Spleen (tissue), 11 donors: ENCODE results near the gene C10orf53. TPM values are rescaled to one million over a fixed set of nuclear protein-coding genes. Genes with fewer than 3 reads are reported as not detected.

Experiments used
- DNase-seq: peaks from one replicate; pipeline ENCODE4 v3.0.0-alpha.2; 2020
- H3K27ac ChIP-seq, 8 donors: fragments of 200-600 bp; sonication (generic) in 7 of 8; 1 replicate in 4 of 8; 2 replicates in 4 of 8; pipeline versions ENCODE4 v1.5.0 to v1.8.0; 2016 to 2021; ENCODE audit warnings: inconsistent platforms in 4 of 8, mild to moderate bottlenecking in 4 of 8, moderate library complexity in 1 of 8
- H3K27me3 ChIP-seq, 7 donors: fragments of 200-600 bp; sonication (generic) in 6 of 7; replicated peaks in 1 of 7; 1 replicate in 4 of 7; 2 replicates in 3 of 7; pipeline versions ENCODE4 v1.5.0 to v1.8.0; 2016 to 2021; ENCODE audit warnings: inconsistent platforms in 3 of 7, mild to moderate bottlenecking in 1 of 7
- H3K36me3 ChIP-seq, 6 donors: fragments of 200-600 bp; sonication (generic) in 5 of 6; 1 replicate in 4 of 6; 2 replicates in 2 of 6; pipeline versions ENCODE4 v1.5.0 to v1.8.0; 2016 to 2021; ENCODE audit warnings: inconsistent platforms in 2 of 6
- H3K4me1 ChIP-seq, 6 donors: fragments of 200-600 bp; sonication (generic) in 5 of 6; 1 replicate in 3 of 6; 2 replicates in 3 of 6; pipeline versions ENCODE4 v1.5.0 to v1.8.0; 2016 to 2021; ENCODE audit warnings: inconsistent platforms in 3 of 6
- H3K4me3 ChIP-seq, 8 donors: fragments of 200-600 bp; sonication (generic) in 7 of 8; 1 replicate in 4 of 8; 2 replicates in 4 of 8; pipeline versions ENCODE4 v1.5.0 to v1.8.0; 2016 to 2021; ENCODE audit warnings: inconsistent platforms in 4 of 8, mild to moderate bottlenecking in 4 of 8, moderate library complexity in 2 of 8
- H3K9me3 ChIP-seq, 8 donors: fragments of 200-600 bp; sonication (generic) in 7 of 8; 1 replicate in 4 of 8; 2 replicates in 4 of 8; pipeline versions ENCODE4 v1.5.0 to v1.8.0; 2016 to 2021; ENCODE audit warnings: inconsistent platforms in 4 of 8
- POLR2A ChIP-seq, 3 donors: fragments of 450-650 bp; IDR thresholded peaks; one replicate each; pipeline ENCODE4 v1.5.1; 2017; ENCODE audit warnings: antibody characterized with exemption in 3 of 3, mild to moderate bottlenecking in 1 of 3
- POLR2AphosphoS5 ChIP-seq, 3 donors: sonication (generic); formaldehyde crosslinking; IDR thresholded peaks; one replicate each; pipeline ENCODE4 v1.5.1; 2017; ENCODE audit warnings: antibody characterized with exemption in 3 of 3
- WGBS, 5 donors: extraction: QIAGEN DNeasy Blood & Tissue Kit in 3 of 5; methylation state at CpG; one replicate each; pipeline versions ENCODE4 v1.1.5 to v1.1.7; 2013 to 2018; 5-methylcytosine and 5-hydroxymethylcytosine counted together
- intact Hi-C: fragments of 100-400 bp; cut with DNase I; formaldehyde crosslinking; loops from one replicate; pipeline ENCODE4 v1.15.0; 2023; ENCODE audit warnings: low total_unique reads
- polyA plus RNA-seq, 3 donors: library from polyadenylated mRNA; stranded (reverse); fragments of 200-250 nt; gene quantifications; one replicate each; pipeline ENCODE4 v1.2.1, GENCODE V29; 2013
- total RNA-seq, 7 donors: library from RNA; depleted of rRNA in 3 of 7; stranded (reverse); fragments of >200 nt in 3 of 7; fragmentation: NEBNext Ultra II Directional in 4 of 7; extraction: Animal tissue kit (Norgen Biotek cat#: 25700) in 4 of 7; gene quantifications; one replicate each; pipeline versions ENCODE4 v1.1.0 to v1.2.1, GENCODE V29; 2016 to 2021
- TF ChIP-seq, protein P1 (sequence below), 11 experiments: fragments of 200-600 bp in 7 of 11; fragments of 450-650 bp in 4 of 11; sonication (generic) in 4 of 11; IDR thresholded peaks in 8 of 11; conservative IDR thresholded peaks in 3 of 11; 1 replicate in 7 of 11; 2 replicates in 4 of 11; pipeline versions ENCODE4 v1.4.0 to v1.8.0; 2016 to 2021; ENCODE audit warnings: antibody characterized with exemption in 11 of 11, inconsistent platforms in 4 of 11, mild to moderate bottlenecking in 1 of 11
- donor health status: healthy with polysubstance abuse.
- donor health status: DM: no; HTN: no; CAD: no; lungs with moderate emphysema.
- donor health status: DM: no; HTN: no; CAD: no.
- donor health status: Bipolar disorder and iron deficiency.
- donor health status: healthy.
- donor health status: DM: no; HTN: no; CAD: no.
- donor health status: DM: yes; HTN: yes; CAD: no.

The C10orf53 gene
- total and polyA plus RNA-seq, 10 donors: not detected

DNA sequence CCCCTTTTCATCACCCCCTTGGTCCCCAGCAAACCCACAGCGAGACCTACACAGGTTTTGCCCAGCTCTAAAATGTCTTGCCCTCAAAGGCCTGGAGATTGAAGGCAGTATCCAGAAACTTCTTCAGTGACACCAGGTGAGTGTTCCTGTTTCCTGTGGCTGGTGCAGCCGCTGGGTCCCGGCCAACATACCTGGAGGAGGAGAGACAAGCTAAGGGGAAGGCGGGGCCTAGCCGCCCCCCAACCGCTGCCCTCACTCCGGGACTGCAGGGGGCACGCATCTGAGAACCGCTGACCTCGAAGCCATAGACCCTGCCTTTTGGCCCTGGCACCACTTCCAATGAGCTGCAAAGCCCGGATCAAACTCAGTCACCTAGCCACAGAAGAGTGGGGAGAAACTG, 55.7 kb downstream of the C10orf53 start:
- 65 to 77% (median 69%) methylated on average over 10 to 11 of the region's 11 CpGs for WGBS, 5 donors

DNA sequence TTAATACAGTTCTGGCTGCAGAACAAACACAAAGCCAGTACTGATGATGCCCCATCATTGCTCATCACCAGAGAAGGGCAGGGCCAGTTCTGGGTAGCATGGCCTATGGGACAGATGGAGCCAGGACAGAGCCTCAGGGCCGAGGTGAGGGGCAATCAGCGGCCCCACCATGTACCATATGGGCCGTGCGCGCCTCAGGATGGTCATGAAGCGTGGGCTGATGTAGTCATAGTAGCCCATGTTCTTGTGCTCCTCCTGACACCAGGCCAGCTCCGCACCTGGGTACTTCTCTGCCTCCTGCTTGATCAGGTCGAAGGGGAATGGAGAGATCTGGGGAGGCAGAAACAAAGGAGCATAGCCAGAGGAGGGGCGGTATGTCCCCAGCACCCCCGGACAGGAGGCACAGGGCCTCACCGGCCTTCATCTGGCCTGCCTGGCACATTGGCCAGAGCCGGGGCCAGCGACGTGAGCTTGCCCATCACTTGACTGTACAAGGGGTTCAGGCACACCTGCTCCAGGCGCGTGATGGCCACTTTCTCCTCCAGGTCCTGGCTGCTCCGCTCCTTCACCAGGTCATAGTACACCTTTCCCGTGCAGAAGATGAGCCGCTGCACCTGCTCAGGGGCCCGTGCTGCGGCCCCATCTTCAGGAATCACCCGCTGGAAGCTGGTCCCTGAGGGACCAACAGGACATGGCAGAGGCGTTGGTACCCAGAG, 56.6 kb downstream of the C10orf53 start:
- no peak overlapping the region for H3K4me3 ChIP-seq
- intact Hi-C loops: no loop called here
- no peaks in the 10 kb centered on the region for H3K4me1 ChIP-seq
- DNase-seq: no peak
- no peaks in the 10 kb centered on the region for H3K36me3 ChIP-seq
- no peak for TF ChIP-seq POLR2A (IDR thresholded peaks at IDR 0.05)
- no peaks in the 10 kb centered on the region for H3K9me3 ChIP-seq
- H3K27me3 ChIP-seq: no peaks in the 10 kb centered on the region
- WGBS, 5 donors: 90 to 94% (median 93%) methylated on average over 13 to 23 of the region's 23 CpGs
- H3K27ac ChIP-seq: no peak overlapping the region

More for the DNA sequence above, 55.7 kb downstream of the C10orf53 start:
- Histone ChIP-seq H3K4me1 (no peaks in the 10 kb centered on the region), H3K27ac (no peak overlapping the region), H3K27me3 (no peaks in the 10 kb centered on the region), H3K36me3 (no peaks in the 10 kb centered on the region), H3K4me3 (no peak overlapping the region), H3K9me3 (no peaks in the 10 kb centered on the region)
- intact Hi-C loops: no loop called here
- DNase-seq: no peak
- TF ChIP-seq, protein P1, sequence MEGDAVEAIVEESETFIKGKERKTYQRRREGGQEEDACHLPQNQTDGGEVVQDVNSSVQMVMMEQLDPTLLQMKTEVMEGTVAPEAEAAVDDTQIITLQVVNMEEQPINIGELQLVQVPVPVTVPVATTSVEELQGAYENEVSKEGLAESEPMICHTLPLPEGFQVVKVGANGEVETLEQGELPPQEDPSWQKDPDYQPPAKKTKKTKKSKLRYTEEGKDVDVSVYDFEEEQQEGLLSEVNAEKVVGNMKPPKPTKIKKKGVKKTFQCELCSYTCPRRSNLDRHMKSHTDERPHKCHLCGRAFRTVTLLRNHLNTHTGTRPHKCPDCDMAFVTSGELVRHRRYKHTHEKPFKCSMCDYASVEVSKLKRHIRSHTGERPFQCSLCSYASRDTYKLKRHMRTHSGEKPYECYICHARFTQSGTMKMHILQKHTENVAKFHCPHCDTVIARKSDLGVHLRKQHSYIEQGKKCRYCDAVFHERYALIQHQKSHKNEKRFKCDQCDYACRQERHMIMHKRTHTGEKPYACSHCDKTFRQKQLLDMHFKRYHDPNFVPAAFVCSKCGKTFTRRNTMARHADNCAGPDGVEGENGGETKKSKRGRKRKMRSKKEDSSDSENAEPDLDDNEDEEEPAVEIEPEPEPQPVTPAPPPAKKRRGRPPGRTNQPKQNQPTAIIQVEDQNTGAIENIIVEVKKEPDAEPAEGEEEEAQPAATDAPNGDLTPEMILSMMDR (IDR thresholded peaks at IDR 0.05 in 8 of 11, conservative IDR thresholded peaks at IDR 0.05 in 3 of 11): no peak
- TF ChIP-seq POLR2AphosphoS5 (IDR thresholded peaks at IDR 0.05) (no peak), POLR2A (IDR thresholded peaks at IDR 0.05) (no peak)

DNA sequence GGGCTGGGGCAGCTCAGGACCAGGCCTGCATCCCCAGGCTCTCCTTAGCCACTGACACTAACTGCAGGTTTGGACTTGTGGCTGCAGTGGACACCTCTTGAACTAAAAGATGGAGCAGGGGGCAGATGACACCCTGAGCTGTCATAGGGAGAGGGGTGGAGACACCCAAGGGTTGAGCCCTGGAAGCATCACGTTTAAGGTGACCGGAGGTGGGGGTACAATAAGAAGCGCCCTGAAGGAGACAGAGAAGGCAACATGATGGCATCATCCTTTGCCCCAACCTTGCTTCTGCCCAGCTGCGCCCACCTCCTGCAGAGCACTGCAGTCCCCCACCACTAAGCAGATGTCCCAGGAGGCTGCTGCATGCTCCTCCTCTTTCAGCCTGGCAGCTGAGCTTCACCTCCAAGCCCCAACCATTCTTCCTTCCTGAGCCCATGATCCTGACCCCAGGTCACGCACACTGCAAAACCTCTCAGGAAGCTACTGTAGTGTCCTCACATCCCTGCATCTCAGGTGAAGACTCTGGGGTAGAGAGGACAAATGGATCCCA, 57.2 kb downstream of the C10orf53 start:
- intact Hi-C loops: no loop called here
- no peak for TF ChIP-seq POLR2AphosphoS5 (IDR thresholded peaks at IDR 0.05)
- no peak for TF ChIP-seq POLR2A (IDR thresholded peaks at IDR 0.05)
- TF ChIP-seq, protein P1 (IDR thresholded peaks at IDR 0.05 in 8 of 11, conservative IDR thresholded peaks at IDR 0.05 in 3 of 11): no peak
- H3K27ac ChIP-seq: no peak overlapping the region
- no peaks in the 10 kb centered on the region for H3K27me3 ChIP-seq
- DNase-seq: no peak
- H3K9me3 ChIP-seq: no peaks in the 10 kb centered on the region
- H3K36me3 ChIP-seq: no peaks in the 10 kb centered on the region
- H3K4me3 ChIP-seq: no peak overlapping the region
- no peaks in the 10 kb centered on the region for H3K4me1 ChIP-seq
- 77 to 91% (median 89%) methylated on average over 5 of the region's 5 CpGs for WGBS, 5 donors

DNA sequence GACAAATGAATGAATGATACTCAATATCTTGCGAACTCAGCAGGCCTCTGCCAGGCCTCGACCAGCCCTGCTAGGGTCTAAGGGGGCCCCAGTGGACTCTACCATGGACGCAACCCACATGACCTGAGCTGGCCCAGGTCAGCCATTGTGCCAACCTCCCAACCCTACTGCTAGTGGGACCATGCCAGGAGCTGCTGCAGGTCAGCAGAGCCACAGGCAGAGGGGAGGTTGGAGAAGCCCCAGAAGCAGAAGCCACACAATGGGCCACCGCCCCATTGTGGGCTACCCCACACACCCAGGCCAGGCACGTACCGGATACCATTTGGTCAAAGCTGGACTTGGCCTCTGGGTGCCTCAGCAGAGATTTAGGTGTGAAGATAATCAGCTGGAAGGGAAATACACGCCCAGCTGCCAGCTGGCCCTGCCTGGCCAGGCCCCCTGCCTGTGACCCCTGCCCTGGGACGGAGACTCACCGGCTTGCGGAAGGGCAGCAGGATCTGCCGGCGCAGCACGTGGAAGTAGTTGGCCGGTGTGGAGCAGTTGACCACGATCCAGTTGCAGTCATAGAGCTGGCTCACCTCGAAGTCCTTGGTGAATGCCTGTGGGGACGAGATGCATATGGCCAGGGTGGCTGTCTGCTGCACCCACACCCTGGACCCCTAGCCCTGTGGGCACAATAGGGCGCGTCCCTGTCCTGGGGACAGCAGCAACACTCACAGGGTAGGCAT, 58.2 kb downstream of the C10orf53 start:
- TF ChIP-seq POLR2A (IDR thresholded peaks at IDR 0.05) (no peak), POLR2AphosphoS5 (IDR thresholded peaks at IDR 0.05) (no peak)
- TF ChIP-seq, protein P1 (IDR thresholded peaks at IDR 0.05 in 8 of 11, conservative IDR thresholded peaks at IDR 0.05 in 3 of 11): no peak
- no peak for DNase-seq
- H3K9me3 ChIP-seq: no peaks in the 10 kb centered on the region
- no peak overlapping the region for H3K27ac ChIP-seq
- intact Hi-C loops: no loop called here
- H3K4me1 ChIP-seq: no peaks in the 10 kb centered on the region
- no peaks in the 10 kb centered on the region for H3K36me3 ChIP-seq
- no peaks in the 10 kb centered on the region for H3K27me3 ChIP-seq
- WGBS, 5 donors: 83 to 94% (median 88%) methylated on average over 17 to 19 of the region's 19 CpGs
- H3K4me3 ChIP-seq: no peak overlapping the region
